Esophagus squamous epithelium (tissue), 5 donors: ENCODE measurements around the gene PDCD4. TPM values are rescaled to one million over a fixed set of nuclear protein-coding genes. Genes with fewer than 3 reads are reported as not detected.

Experiments
- DNase-seq: peaks from one replicate; lab custom pipeline; 2025; lab: John Stamatoyannopoulos, UW
- H3K27ac ChIP-seq, 4 donors: fragments of 200-600 bp; sonication (generic); one replicate each; pipeline ENCODE4 v1.5.1; 2016 to 2019; ENCODE audit warnings: mild to moderate bottlenecking in 1 of 4
- H3K27me3 ChIP-seq, 4 donors: fragments of 200-600 bp; sonication (generic); 1 replicate in 3 of 4; 2 replicates in 1 of 4; pipeline versions ENCODE4 v1.5.1 to v1.6.0; 2017 to 2021; ENCODE audit warnings: antibody characterized with exemption in 1 of 4
- H3K36me3 ChIP-seq, 3 donors: fragments of 200-600 bp; sonication (generic); one replicate each; pipeline ENCODE4 v1.5.1; 2016 to 2019
- H3K4me1 ChIP-seq, 3 donors: fragments of 200-600 bp; sonication (generic); one replicate each; pipeline ENCODE4 v1.5.1; 2017 to 2019
- H3K4me3 ChIP-seq, 4 donors: fragments of 200-600 bp; sonication (generic); 1 replicate in 3 of 4; 2 replicates in 1 of 4; pipeline ENCODE4 v1.5.1; 2016 to 2019; ENCODE audit warnings: mild to moderate bottlenecking in 2 of 4, moderate library complexity in 1 of 4
- H3K9me3 ChIP-seq, 3 donors: fragments of 200-600 bp; sonication (generic); one replicate each; pipeline ENCODE4 v1.5.1; 2016 to 2019
- CTCF ChIP-seq, 6 experiments: fragments of 450-650 bp in 4 of 6; fragments of 200-600 bp in 2 of 6; sonication (generic) in 2 of 6; IDR thresholded peaks; one replicate each; pipeline ENCODE4 v1.5.1; 2016 to 2019; ENCODE audit warnings: antibody characterized with exemption in 6 of 6, mild to moderate bottlenecking in 4 of 6, moderate library complexity in 4 of 6
- POLR2A ChIP-seq, 4 donors: fragments of 450-650 bp; IDR thresholded peaks; one replicate each; pipeline ENCODE4 v1.6.1; 2017; ENCODE audit warnings: antibody characterized with exemption in 4 of 4, mild to moderate bottlenecking in 4 of 4, moderate library complexity in 3 of 4
- WGBS, 2 donors: methylation state at CpG; one replicate each; pipeline ENCODE4 v1.1.5; 2018; 5-methylcytosine and 5-hydroxymethylcytosine counted together
- intact Hi-C: fragments of 100-400 bp; cut with DNase I; formaldehyde crosslinking; loops from one replicate; pipeline ENCODE4 v1.15.0; 2022
- total RNA-seq, 4 donors: library from RNA; depleted of rRNA; stranded (reverse); fragments of >200 nt; gene quantifications; one replicate each; pipeline ENCODE4 v1.1.0, GENCODE V29; 2016
- donor health status: DM: yes; HTN: yes; CAD: no.

PDCD4 gene
- total RNA-seq, 4 donors from 2014 or later: 68.3 to 299 (median 171) TPM

- DNase-seq: no peak
- no peak overlapping the region for H3K27ac ChIP-seq
- H3K4me3 ChIP-seq: no peak overlapping the region
- peaks cover 6 to 48% (median 8%) of the 10 kb centered on the region in 3 donors for H3K4me1 ChIP-seq
- H3K9me3 ChIP-seq: no peaks in the 10 kb centered on the region
- peaks cover 4 to 81% (median 14%) of the 10 kb centered on the region in 3 donors for H3K36me3 ChIP-seq
- TF ChIP-seq POLR2A (IDR thresholded peaks at IDR 0.05) (no peak), CTCF (IDR thresholded peaks at IDR 0.05) (no peak)
- intact Hi-C loops: loop anchor here (10.0 kb wide), 1 partner anchor 154 kb away; no protein-coding TSS in a partner anchor
- H3K27me3 ChIP-seq: no peaks in the 10 kb centered on the region
These were observed 26.7 kb downstream of the PDCD4 start for GRCh38 chr10:110898391-110898790.

GRCh38 chr10:110900983-110901382, 29.3 kb downstream of the PDCD4 start:
- intact Hi-C loops: loop anchor here (10.0 kb wide), 1 partner anchor 286 kb away; no protein-coding TSS in a partner anchor
- no peak for DNase-seq

GRCh38 chr10:110901954-110902819, 30.5 kb downstream of the PDCD4 start:
- H3K27me3 ChIP-seq: no peaks in the 10 kb centered on the region
- intact Hi-C loops: loop anchor here (10.0 kb wide), 1 partner anchor 287 kb away; no protein-coding TSS in a partner anchor
- no peak for DNase-seq
- WGBS, 2 donors: 45 to 46% methylated on average over 7 of the region's 7 CpGs
- H3K36me3 ChIP-seq: peaks cover 0 to 44% (median 0%) of the 10 kb centered on the region in 3 donors
- H3K4me1 ChIP-seq: peaks cover 6 to 29% (median 8%) of the 10 kb centered on the region in 3 donors
- H3K9me3 ChIP-seq: no peaks in the 10 kb centered on the region
- no peak overlapping the region for H3K4me3 ChIP-seq
- peak overlapping the region in 3 of 4 donors; percentile 40 to 52 (median 46) for H3K27ac ChIP-seq
- TF ChIP-seq CTCF (IDR thresholded peaks at IDR 0.05): no peak
- no peak for TF ChIP-seq POLR2A (IDR thresholded peaks at IDR 0.05)

More at GRCh38 chr10:110900983-110901382, 29.3 kb downstream of the PDCD4 start:
- WGBS, 2 donors: 90 to 100% methylated on average over 2 of the region's 2 CpGs
- Histone ChIP-seq H3K9me3 (no peaks in the 10 kb centered on the region), H3K4me3 (no peak overlapping the region), H3K27me3 (no peaks in the 10 kb centered on the region), H3K4me1 (peaks cover 6 to 39% (median 8%) of the 10 kb centered on the region in 3 donors), H3K27ac (no peak overlapping the region), H3K36me3 (peaks cover 0 to 56% (median 5%) of the 10 kb centered on the region in 3 donors)
- TF ChIP-seq CTCF (IDR thresholded peaks at IDR 0.05): no peak
- TF ChIP-seq POLR2A (IDR thresholded peaks at IDR 0.05): no peak

GRCh38 chr10:110903280-110904278, 31.9 kb downstream of the PDCD4 start:
- TF ChIP-seq POLR2A (IDR thresholded peaks at IDR 0.05) (no peak), CTCF (IDR thresholded peaks at IDR 0.05) (no peak)
- intact Hi-C loops: loop anchor here (10.0 kb wide), 1 partner anchor 289 kb away; no protein-coding TSS in a partner anchor
- no peaks in the 10 kb centered on the region for H3K9me3 ChIP-seq
- H3K4me1 ChIP-seq: peaks cover 6 to 26% (median 8%) of the 10 kb centered on the region in 3 donors
- no peaks in the 10 kb centered on the region for H3K27me3 ChIP-seq
- H3K36me3 ChIP-seq: peaks cover 0 to 30% (median 0%) of the 10 kb centered on the region in 3 donors
- DNase-seq: no peak
- 77 to 80% methylated on average over 3 of the region's 3 CpGs for WGBS, 2 donors
- H3K27ac ChIP-seq: peak overlapping the region in 2 of 4 donors; percentile 46 to 52
- H3K4me3 ChIP-seq: no peak overlapping the region
